Spleen (tissue), 11 donors: ENCODE results near the gene HAAO. TPM values are rescaled to one million over a fixed set of nuclear protein-coding genes. Genes with fewer than 3 reads are reported as not detected.

Experiments used
- DNase-seq: peaks from one replicate; pipeline ENCODE4 v3.0.0-alpha.2; 2020
- H3K27ac ChIP-seq, 8 donors: fragments of 200-600 bp; sonication (generic) in 7 of 8; 1 replicate in 4 of 8; 2 replicates in 4 of 8; pipeline versions ENCODE4 v1.5.0 to v1.8.0; 2016 to 2021; ENCODE audit warnings: inconsistent platforms in 4 of 8, mild to moderate bottlenecking in 4 of 8, moderate library complexity in 1 of 8
- H3K27me3 ChIP-seq, 7 donors: fragments of 200-600 bp; sonication (generic) in 6 of 7; replicated peaks in 1 of 7; 1 replicate in 4 of 7; 2 replicates in 3 of 7; pipeline versions ENCODE4 v1.5.0 to v1.8.0; 2016 to 2021; ENCODE audit warnings: inconsistent platforms in 3 of 7, mild to moderate bottlenecking in 1 of 7
- H3K36me3 ChIP-seq, 6 donors: fragments of 200-600 bp; sonication (generic) in 5 of 6; 1 replicate in 4 of 6; 2 replicates in 2 of 6; pipeline versions ENCODE4 v1.5.0 to v1.8.0; 2016 to 2021; ENCODE audit warnings: inconsistent platforms in 2 of 6
- H3K4me1 ChIP-seq, 6 donors: fragments of 200-600 bp; sonication (generic) in 5 of 6; 1 replicate in 3 of 6; 2 replicates in 3 of 6; pipeline versions ENCODE4 v1.5.0 to v1.8.0; 2016 to 2021; ENCODE audit warnings: inconsistent platforms in 3 of 6
- H3K4me3 ChIP-seq, 8 donors: fragments of 200-600 bp; sonication (generic) in 7 of 8; 1 replicate in 4 of 8; 2 replicates in 4 of 8; pipeline versions ENCODE4 v1.5.0 to v1.8.0; 2016 to 2021; ENCODE audit warnings: inconsistent platforms in 4 of 8, mild to moderate bottlenecking in 4 of 8, moderate library complexity in 2 of 8
- H3K9me3 ChIP-seq, 8 donors: fragments of 200-600 bp; sonication (generic) in 7 of 8; 1 replicate in 4 of 8; 2 replicates in 4 of 8; pipeline versions ENCODE4 v1.5.0 to v1.8.0; 2016 to 2021; ENCODE audit warnings: inconsistent platforms in 4 of 8
- POLR2A ChIP-seq, 3 donors: fragments of 450-650 bp; IDR thresholded peaks; one replicate each; pipeline ENCODE4 v1.5.1; 2017; ENCODE audit warnings: antibody characterized with exemption in 3 of 3, mild to moderate bottlenecking in 1 of 3
- POLR2AphosphoS5 ChIP-seq, 3 donors: sonication (generic); formaldehyde crosslinking; IDR thresholded peaks; one replicate each; pipeline ENCODE4 v1.5.1; 2017; ENCODE audit warnings: antibody characterized with exemption in 3 of 3
- WGBS, 5 donors: extraction: QIAGEN DNeasy Blood & Tissue Kit in 3 of 5; methylation state at CpG; one replicate each; pipeline versions ENCODE4 v1.1.5 to v1.1.7; 2013 to 2018; 5-methylcytosine and 5-hydroxymethylcytosine counted together
- intact Hi-C: fragments of 100-400 bp; cut with DNase I; formaldehyde crosslinking; loops from one replicate; pipeline ENCODE4 v1.15.0; 2023; ENCODE audit warnings: low total_unique reads
- polyA plus RNA-seq, 3 donors: library from polyadenylated mRNA; stranded (reverse); fragments of 200-250 nt; gene quantifications; one replicate each; pipeline ENCODE4 v1.2.1, GENCODE V29; 2013
- total RNA-seq, 7 donors: library from RNA; depleted of rRNA in 3 of 7; stranded (reverse); fragments of >200 nt in 3 of 7; fragmentation: NEBNext Ultra II Directional in 4 of 7; extraction: Animal tissue kit (Norgen Biotek cat#: 25700) in 4 of 7; gene quantifications; one replicate each; pipeline versions ENCODE4 v1.1.0 to v1.2.1, GENCODE V29; 2016 to 2021
- TF ChIP-seq, protein P1 (sequence below), 11 experiments: fragments of 200-600 bp in 7 of 11; fragments of 450-650 bp in 4 of 11; sonication (generic) in 4 of 11; IDR thresholded peaks in 8 of 11; conservative IDR thresholded peaks in 3 of 11; 1 replicate in 7 of 11; 2 replicates in 4 of 11; pipeline versions ENCODE4 v1.4.0 to v1.8.0; 2016 to 2021; ENCODE audit warnings: antibody characterized with exemption in 11 of 11, inconsistent platforms in 4 of 11, mild to moderate bottlenecking in 1 of 11
- donor health status: healthy with polysubstance abuse.
- donor health status: DM: no; HTN: no; CAD: no; lungs with moderate emphysema.
- donor health status: DM: no; HTN: no; CAD: no.
- donor health status: Bipolar disorder and iron deficiency.
- donor health status: healthy.
- donor health status: DM: no; HTN: no; CAD: no.
- donor health status: DM: yes; HTN: yes; CAD: no.

The HAAO gene
- total and polyA plus RNA-seq, 10 donors = 2.4 to 12.3 (median 8.0) TPM

DNA sequence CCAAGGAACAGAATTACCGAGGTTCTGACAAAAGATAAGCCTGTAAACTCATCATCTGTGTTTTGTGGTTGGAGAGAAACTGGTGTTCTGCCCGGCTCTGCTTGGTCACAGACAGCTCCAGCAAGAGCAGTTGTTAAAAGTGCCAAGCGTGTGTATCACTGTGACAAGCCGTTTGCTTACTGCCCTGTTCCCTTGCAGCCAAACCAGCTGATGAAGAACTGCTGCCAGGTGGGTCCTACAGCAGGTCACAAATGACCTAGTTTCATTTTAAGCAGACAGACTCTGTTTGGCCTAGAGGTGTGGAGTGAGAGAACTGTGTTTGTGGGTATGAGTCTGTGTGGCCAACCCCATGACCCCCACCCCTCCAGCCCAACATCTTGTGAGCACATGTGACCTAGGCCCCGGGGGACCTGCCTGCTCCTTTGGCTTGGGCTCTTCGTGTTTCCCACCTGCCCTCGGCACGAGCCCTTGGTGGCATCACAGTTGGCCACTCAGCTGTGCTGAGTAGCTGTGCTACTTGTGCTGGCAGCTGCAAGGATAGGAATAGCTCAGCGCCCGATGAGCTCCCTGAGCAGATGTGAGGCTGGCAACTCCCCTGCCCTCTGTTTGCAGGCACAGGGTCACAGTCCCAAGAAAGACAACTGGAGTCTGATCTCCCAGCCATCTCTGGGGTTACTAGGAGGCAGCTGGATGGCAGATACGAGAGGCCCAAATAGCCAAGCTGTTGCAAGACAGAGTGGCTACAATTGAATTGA lies 38.2 kb downstream of the HAAO start:
- 46 to 62% (median 55%) methylated on average over 4 to 11 of the region's 11 CpGs for WGBS, 5 donors
- TF ChIP-seq, protein P1, sequence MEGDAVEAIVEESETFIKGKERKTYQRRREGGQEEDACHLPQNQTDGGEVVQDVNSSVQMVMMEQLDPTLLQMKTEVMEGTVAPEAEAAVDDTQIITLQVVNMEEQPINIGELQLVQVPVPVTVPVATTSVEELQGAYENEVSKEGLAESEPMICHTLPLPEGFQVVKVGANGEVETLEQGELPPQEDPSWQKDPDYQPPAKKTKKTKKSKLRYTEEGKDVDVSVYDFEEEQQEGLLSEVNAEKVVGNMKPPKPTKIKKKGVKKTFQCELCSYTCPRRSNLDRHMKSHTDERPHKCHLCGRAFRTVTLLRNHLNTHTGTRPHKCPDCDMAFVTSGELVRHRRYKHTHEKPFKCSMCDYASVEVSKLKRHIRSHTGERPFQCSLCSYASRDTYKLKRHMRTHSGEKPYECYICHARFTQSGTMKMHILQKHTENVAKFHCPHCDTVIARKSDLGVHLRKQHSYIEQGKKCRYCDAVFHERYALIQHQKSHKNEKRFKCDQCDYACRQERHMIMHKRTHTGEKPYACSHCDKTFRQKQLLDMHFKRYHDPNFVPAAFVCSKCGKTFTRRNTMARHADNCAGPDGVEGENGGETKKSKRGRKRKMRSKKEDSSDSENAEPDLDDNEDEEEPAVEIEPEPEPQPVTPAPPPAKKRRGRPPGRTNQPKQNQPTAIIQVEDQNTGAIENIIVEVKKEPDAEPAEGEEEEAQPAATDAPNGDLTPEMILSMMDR (IDR thresholded peaks at IDR 0.05 in 8 of 11, conservative IDR thresholded peaks at IDR 0.05 in 3 of 11) = no peak
- TF ChIP-seq POLR2AphosphoS5 (IDR thresholded peaks at IDR 0.05) = peak; percentile 48 to 74 (median 63)
- Histone ChIP-seq H3K9me3 (no peaks in the 10 kb centered on the region), H3K36me3 (peaks cover 0 to 18% (median 0%) of the 10 kb centered on the region in 6 donors), H3K27ac (peak overlapping the region in 5 of 8 donors; percentile 7 to 86 (median 78)), H3K4me3 (peak overlapping the region in 1 of 8 donors; percentile 16), H3K27me3 (no peaks in the 10 kb centered on the region), H3K4me1 (peaks cover 18 to 58% (median 45%) of the 10 kb centered on the region in 6 donors)
- DNase-seq = peak; percentile 87
- intact Hi-C loops = no loop called here

DNA sequence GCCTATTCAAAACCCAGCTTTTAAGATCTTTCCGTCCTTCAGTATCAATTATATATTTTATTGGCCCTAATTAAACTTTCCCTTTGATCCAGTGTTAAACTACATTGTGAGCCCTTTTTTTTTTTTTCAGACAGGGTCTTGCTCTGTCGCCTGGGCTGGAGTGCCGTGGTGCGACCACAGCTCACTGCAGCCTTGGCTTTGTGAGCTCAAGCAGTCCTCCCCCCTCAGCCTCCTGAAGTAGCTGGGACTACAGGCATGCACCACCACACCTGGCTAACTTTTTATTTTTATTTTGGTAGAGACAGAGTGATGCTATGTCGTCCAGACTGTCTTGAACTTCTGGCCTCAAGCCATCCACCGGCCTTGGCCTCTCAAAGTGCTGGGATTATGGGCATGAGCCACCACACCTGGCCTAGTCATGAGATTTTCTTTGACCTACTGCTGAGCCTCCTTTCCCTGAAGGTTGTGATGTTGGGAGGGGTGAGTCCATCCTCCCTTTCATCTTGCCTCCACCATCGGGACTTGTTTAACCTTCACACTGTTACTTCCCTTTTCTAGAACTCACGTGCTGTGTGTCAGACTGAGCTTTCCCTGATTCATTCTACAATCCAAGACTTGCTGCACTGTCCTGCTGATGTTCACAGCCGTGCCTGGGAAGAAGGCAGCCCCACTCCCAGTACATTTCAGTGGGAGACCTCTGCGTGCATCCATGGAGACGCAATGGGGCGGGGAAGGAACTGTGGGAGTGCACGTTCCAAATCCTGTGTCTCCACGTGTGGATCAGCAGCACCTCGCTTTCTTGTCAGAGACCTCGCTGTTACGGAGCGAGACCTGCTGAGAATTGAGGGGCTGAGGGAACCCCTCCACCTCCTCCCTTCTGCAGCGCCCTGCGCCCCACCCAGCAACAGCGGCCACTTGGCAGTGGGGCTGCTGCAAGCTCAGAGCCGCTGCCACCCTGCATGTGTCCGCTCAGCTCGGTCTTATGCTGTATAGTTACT lies 39.3 kb downstream of the HAAO start:
- WGBS, 5 donors = 72 to 79% (median 78%) methylated on average over 24 of the region's 24 CpGs
- H3K27ac ChIP-seq = peak overlapping the region in 7 of 8 donors; percentile 39 to 86 (median 66)
- TF ChIP-seq POLR2A (IDR thresholded peaks at IDR 0.05) = no peak
- TF ChIP-seq, protein P1 (IDR thresholded peaks at IDR 0.05 in 8 of 11, conservative IDR thresholded peaks at IDR 0.05 in 3 of 11) = no peak
- peak in 2 of 3 donors; percentile 4 to 7 for TF ChIP-seq POLR2AphosphoS5 (IDR thresholded peaks at IDR 0.05)

DNA sequence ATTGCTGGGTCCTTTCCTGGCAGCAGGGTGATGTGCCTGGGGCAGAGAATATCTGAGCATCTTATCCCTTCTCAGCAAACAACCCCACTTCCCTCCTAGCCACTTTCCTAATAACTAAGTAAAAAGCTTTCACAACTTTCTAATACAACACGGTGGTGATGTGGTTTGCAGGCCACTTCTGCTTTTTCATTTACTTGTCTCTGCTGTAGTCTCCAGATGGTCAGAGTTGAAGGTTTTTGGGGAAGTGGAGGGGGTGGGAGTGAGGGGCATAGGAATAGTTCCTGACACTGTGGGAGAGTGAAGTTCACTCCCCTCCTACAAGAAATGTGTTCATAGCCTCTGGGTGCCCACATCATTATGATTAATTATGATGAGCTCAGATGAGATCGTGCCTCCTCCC lies 40.1 kb downstream of the HAAO start:
- no peaks in the 10 kb centered on the region for H3K27me3 ChIP-seq

More for the DNA sequence above, 39.3 kb downstream of the HAAO start:
- Histone ChIP-seq H3K36me3 (peaks cover 0 to 18% (median 0%) of the 10 kb centered on the region in 6 donors), H3K4me1 (peaks cover 18 to 58% (median 45%) of the 10 kb centered on the region in 6 donors), H3K9me3 (no peaks in the 10 kb centered on the region), H3K27me3 (no peaks in the 10 kb centered on the region), H3K4me3 (peak overlapping the region in 1 of 8 donors; percentile 38)
- intact Hi-C loops = no loop called here
- peak; percentile 79 for DNase-seq

More for the DNA sequence above, 40.1 kb downstream of the HAAO start:
- WGBS, 5 donors = 16 to 41% (median 31%) methylated on average over 2 of the region's 2 CpGs
- no peak for DNase-seq
- Histone ChIP-seq H3K9me3 (no peaks in the 10 kb centered on the region), H3K27ac (peak overlapping the region in 7 of 8 donors; percentile 39 to 86 (median 66)), H3K4me1 (peaks cover 18 to 58% (median 45%) of the 10 kb centered on the region in 6 donors), H3K36me3 (peaks cover 0 to 25% (median 1%) of the 10 kb centered on the region in 6 donors), H3K4me3 (peak overlapping the region in 1 of 8 donors; percentile 38)
- intact Hi-C loops = no loop called here
- TF ChIP-seq POLR2AphosphoS5 (IDR thresholded peaks at IDR 0.05) (peak in 1 of 3 donors; percentile 66), POLR2A (IDR thresholded peaks at IDR 0.05) (no peak)
- TF ChIP-seq, protein P1 (IDR thresholded peaks at IDR 0.05 in 8 of 11, conservative IDR thresholded peaks at IDR 0.05 in 3 of 11) = no peak
